H1 (cell line): ENCODE data around the gene METTL21C. TPM values are rescaled to one million over a fixed set of nuclear protein-coding genes. Genes with fewer than 3 reads are reported as not detected.

Experiments
- CTCF ChIA-PET: fragments of 300-600 bp; sonication (Branson Sonifier 250); formaldehyde crosslinking; loops from one replicate; lab custom pipeline; 2021; ENCODE audit not compliant: partially characterized antibody; lab: Charles Lee
- POLR2A ChIA-PET: fragments of 300-600 bp; sonication (Branson Sonifier 250); formaldehyde crosslinking; loops from one replicate; lab custom pipeline; 2021; ENCODE audit warnings: inconsistent platforms; ENCODE audit not compliant: partially characterized antibody; lab: Charles Lee
- DNase-seq, 2 experiments: peaks; one replicate each; pipeline versions ENCODE4 v3.0.0 to v3.0.0-alpha.2; 2010 to 2022; ENCODE audit warnings: low spot score in 2 of 2, low read depth in 1 of 2, mixed read lengths in 1 of 2
- FAIRE-seq: peaks from 2 replicates; lab custom pipeline; 2011; peaks lifted over from hg19 to GRCh38; lab: Jason Lieb, UNC
- H2AFZ ChIP-seq: 2 replicates; pipeline ENCODE4 v1.8.1; 2012; ENCODE audit warnings: low read length, inconsistent platforms
- H2AK5ac ChIP-seq: 2 replicates; pipeline ENCODE4 v1.6.1; 2013; ENCODE audit warnings: low read depth, low read length
- H2BK120ac ChIP-seq: replicated peaks from 2 replicates; pipeline ENCODE3; 2013; ENCODE audit warnings: low read depth, low read length, inconsistent platforms
- H2BK12ac ChIP-seq: 2 replicates; pipeline ENCODE4 v1.6.1; 2013; ENCODE audit warnings: low read depth, low read length
- H2BK15ac ChIP-seq: 2 replicates; pipeline ENCODE4 v1.6.1; 2013; ENCODE audit warnings: low read length
- H2BK20ac ChIP-seq: 2 replicates; pipeline ENCODE4 v1.6.1; 2013; ENCODE audit warnings: low read length
- H2BK5ac ChIP-seq: 2 replicates; pipeline ENCODE4 v1.6.1; 2013; ENCODE audit warnings: low read depth, low read length
- H3K14ac ChIP-seq: 2 replicates; pipeline ENCODE4 v1.6.1; 2013; ENCODE audit warnings: inconsistent platforms; ENCODE audit not compliant: insufficient read length
- H3K18ac ChIP-seq: 2 replicates; pipeline ENCODE4 v1.6.1; 2013; ENCODE audit warnings: low read length; ENCODE audit errors: extremely low read depth
- H3K23ac ChIP-seq: 2 replicates; pipeline ENCODE4 v1.6.1; 2013; ENCODE audit warnings: inconsistent platforms; ENCODE audit not compliant: insufficient read length
- H3K23me2 ChIP-seq: 2 replicates; pipeline ENCODE4 v1.6.1; 2013; ENCODE audit warnings: low read depth, low read length
- H3K27ac ChIP-seq: 2 replicates; pipeline ENCODE4 v1.6.1; 2011; ENCODE audit warnings: low read depth, low read length, inconsistent platforms
- H3K27me3 ChIP-seq, 4 experiments: replicated peaks in 1 of 4; 1 replicate in 1 of 4; 2 replicates in 3 of 4; pipeline versions ENCODE4 v1.6.1 to v1.8.1; 2011 to 2013; ENCODE audit warnings: low read length in 3 of 4, mild to moderate bottlenecking in 3 of 4, inconsistent platforms in 2 of 4, mixed read lengths in 2 of 4, moderate library complexity in 1 of 4; ENCODE audit not compliant: control insufficient read depth in 3 of 4, insufficient read depth in 3 of 4; ENCODE audit errors: extremely low read depth in 1 of 4
- H3K36me3 ChIP-seq, 4 experiments: 2 replicates each; pipeline versions ENCODE4 v1.6.1 to v1.8.1; 2011 to 2013; ENCODE audit warnings: mild to moderate bottlenecking in 4 of 4, low read length in 3 of 4, moderate library complexity in 2 of 4, control low read depth in 1 of 4, inconsistent platforms in 1 of 4; ENCODE audit not compliant: insufficient read depth in 4 of 4, control insufficient read depth in 2 of 4
- H3K4ac ChIP-seq: replicated peaks from 2 replicates; pipeline ENCODE3; 2013; ENCODE audit warnings: low read length, low read depth, mixed read lengths, inconsistent platforms; ENCODE audit not compliant: insufficient read length
- H3K4me1 ChIP-seq, 4 experiments: replicated peaks in 1 of 4; 1 replicate in 1 of 4; 2 replicates in 3 of 4; pipeline versions ENCODE4 v1.6.1 to v1.8.1; 2011 to 2013; ENCODE audit warnings: low read length in 3 of 4, inconsistent platforms in 2 of 4, mixed read lengths in 1 of 4; ENCODE audit not compliant: insufficient read depth in 4 of 4, control insufficient read depth in 3 of 4
- H3K4me2 ChIP-seq, 2 experiments: 2 replicates each; pipeline versions ENCODE4 v1.6.1 to v1.8.1; 2011 to 2013; ENCODE audit warnings: low read depth in 2 of 2, low read length in 2 of 2, control low read depth in 1 of 2, inconsistent platforms in 1 of 2, mild to moderate bottlenecking in 1 of 2; ENCODE audit not compliant: insufficient read depth in 1 of 2
- H3K4me3 ChIP-seq, 4 experiments: fragments of 200-600, 300-600 bp in 1 of 4; sonication (generic), shearing (Covaris generic), sonication (Bioruptor Twin) in 1 of 4; 2 replicates each; pipeline versions ENCODE4 v1.5.1 to v1.8.1; 2011 to 2016; ENCODE audit warnings: low read length in 4 of 4, low read depth in 3 of 4, control low read depth in 2 of 4, inconsistent platforms in 2 of 4, mild to moderate bottlenecking in 2 of 4, mixed read lengths in 1 of 4, moderate library complexity in 1 of 4; ENCODE audit not compliant: insufficient read depth in 2 of 4; ENCODE audit errors: extremely low read depth in 1 of 4
- H3K56ac ChIP-seq: replicated peaks from 2 replicates; pipeline ENCODE3; 2013; ENCODE audit warnings: low read depth, mild to moderate bottlenecking, mixed read lengths, low read length, inconsistent platforms; ENCODE audit not compliant: insufficient read length
- H3K79me1 ChIP-seq: 2 replicates; pipeline ENCODE4 v1.6.1; 2013; ENCODE audit warnings: low read depth, low read length, control low read depth
- H3K79me2 ChIP-seq, 2 experiments: 2 replicates each; pipeline versions ENCODE4 v1.6.1 to v1.8.1; 2012 to 2013; ENCODE audit warnings: low read length in 2 of 2, mild to moderate bottlenecking in 2 of 2, inconsistent platforms in 1 of 2; ENCODE audit not compliant: insufficient read depth in 2 of 2, control insufficient read depth in 1 of 2
- H3K9ac ChIP-seq, 4 experiments: replicated peaks in 1 of 4; 1 replicate in 1 of 4; 2 replicates in 3 of 4; pipeline versions ENCODE4 v1.6.1 to v1.8.1; 2011 to 2013; ENCODE audit warnings: low read depth in 3 of 4, low read length in 3 of 4, control low read depth in 2 of 4, mild to moderate bottlenecking in 2 of 4, moderate library complexity in 2 of 4, inconsistent platforms in 1 of 4; ENCODE audit errors: extremely low read depth in 1 of 4
- H3K9me3 ChIP-seq, 2 experiments: 2 replicates each; pipeline versions ENCODE4 v1.6.1 to v1.8.1; 2012 to 2013; ENCODE audit warnings: mild to moderate bottlenecking in 2 of 2, moderate library complexity in 2 of 2, control low read depth in 1 of 2, inconsistent platforms in 1 of 2, low read depth in 1 of 2, low read length in 1 of 2, mixed read lengths in 1 of 2; ENCODE audit not compliant: insufficient read depth in 2 of 2
- H4K20me1 ChIP-seq, 2 experiments: replicated peaks in 1 of 2; 2 replicates each; pipeline versions ENCODE3 to v1.8.1; 2011 to 2013; ENCODE audit warnings: inconsistent platforms in 2 of 2, low read length in 2 of 2, mild to moderate bottlenecking in 1 of 2; ENCODE audit not compliant: insufficient read depth in 2 of 2, control insufficient read depth in 1 of 2
- H4K5ac ChIP-seq: 2 replicates; pipeline ENCODE4 v1.6.1; 2013; ENCODE audit warnings: low read length, low read depth, mixed read lengths, inconsistent platforms; ENCODE audit not compliant: insufficient read length
- H4K8ac ChIP-seq: 2 replicates; pipeline ENCODE4 v1.8.0; 2013; ENCODE audit warnings: mild to moderate bottlenecking, moderate library complexity, low read length, inconsistent platforms; ENCODE audit not compliant: insufficient read depth; ENCODE audit errors: extremely low read depth
- H4K91ac ChIP-seq: replicated peaks from 2 replicates; pipeline ENCODE3; 2013; ENCODE audit warnings: low read length, mixed read lengths, inconsistent platforms; ENCODE audit not compliant: insufficient read length
- CREB1 ChIP-seq: IDR thresholded peaks from 2 replicates; pipeline ENCODE4 v1.6.1; 2012; ENCODE audit warnings: inconsistent platforms
- EP300 ChIP-seq, 2 experiments: IDR thresholded peaks; 1 replicate in 1 of 2; 2 replicates in 1 of 2; pipeline ENCODE4 v1.6.1; 2011 to 2012; ENCODE audit warnings: low read depth in 2 of 2, low read length in 2 of 2, mild to moderate bottlenecking in 2 of 2, borderline replicate concordance in 1 of 2, inconsistent platforms in 1 of 2, moderate library complexity in 1 of 2
- SIRT6 ChIP-seq: IDR thresholded peaks from one replicate; pipeline ENCODE4 v1.7.1; 2012; ENCODE audit warnings: low read length, inconsistent platforms
- TCF12 ChIP-seq: IDR thresholded peaks from 2 replicates; pipeline ENCODE4 v1.6.1; 2011; ENCODE audit warnings: low read depth, mild to moderate bottlenecking, low read length
- WGBS, 2 experiments: shearing (Covaris generic) in 1 of 2; methylation state at CpG; one replicate each; pipeline versions ENCODE4 v1.1.6 to v1.1.7; 2013 to 2015; ENCODE audit warnings: low lambda C conversion rate in 2 of 2, mixed read lengths in 2 of 2, inconsistent platforms in 1 of 2, low coverage in 1 of 2, missing lambda C conversion rate in 1 of 2; ENCODE audit not compliant: insufficient replicate concordance in 2 of 2, insufficient coverage in 1 of 2, insufficient read length in 1 of 2; ENCODE audit errors: extremely low coverage in 1 of 2, missing lambda C conversion rate in 1 of 2; 5-methylcytosine and 5-hydroxymethylcytosine counted together
- polyA plus RNA-seq, 7 experiments: library from polyadenylated mRNA; depleted of rRNA in 3 of 7; stranded (reverse) in 5 of 7; unstranded in 2 of 7; fragments of >200 nt in 5 of 7; fragments of 200-250 nt in 2 of 7; gene quantifications; 1 replicate in 5 of 7; 2 replicates in 1 of 7; 4 replicates in 1 of 7; pipeline versions ENCODE4 v1.2.1 to v1.2.3, GENCODE V29; 2011 to 2013; ENCODE audit warnings: missing spikeins in 2 of 7, mixed read lengths in 2 of 7
- total RNA-seq: library from RNA; stranded (reverse); fragmentation: NEBNext Ultra II Directional; extraction: Animal tissue kit (Norgen Biotek cat#: 25700); gene quantifications from 2 replicates; pipeline ENCODE4 v1.2.1, GENCODE V29; 2021

METTL21C gene
- total and polyA plus RNA-seq, 2 of the 8 experiments (the other 6 are each of a cell fraction or from before 2014, with no cell fraction given) = not detected

DNA sequence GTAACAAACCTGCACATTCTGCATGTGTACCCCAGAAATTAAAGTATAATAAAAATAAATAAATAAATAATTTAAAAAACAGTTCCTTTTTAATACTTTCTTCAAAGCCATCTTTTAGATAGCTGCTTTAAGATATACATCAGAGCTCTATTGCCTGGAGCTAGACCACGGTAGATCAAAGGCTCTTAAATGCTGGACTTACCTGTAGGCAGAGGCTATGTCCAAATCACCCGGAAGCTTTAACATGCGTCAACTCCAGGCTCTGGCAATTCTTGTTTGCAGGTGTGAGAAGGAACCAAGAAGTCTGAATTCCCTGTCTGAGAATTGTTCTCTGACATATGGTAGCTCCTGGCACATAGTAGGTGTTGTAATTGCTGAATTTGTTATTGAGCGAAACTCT lies 1.6 kb upstream of the METTL21C start:
- no peaks in the 10 kb centered on the region for H3K79me1 ChIP-seq
- ChIA-PET POLR2A (no interaction called here), CTCF (interaction anchor here (1.4 kb wide), 1 partner anchor 23 kb away, joined by 3 read pairs; no protein-coding TSS in a partner anchor)
- no peak overlapping the region for H2BK20ac ChIP-seq
- no peak for TF ChIP-seq CREB1
- TF ChIP-seq EP300 (IDR thresholded peaks at IDR 0.05; ENCODE audit: borderline replicate concordance in 1 of 2, low read depth in 2 of 2, low read length in 2 of 2) = no peak
- TF ChIP-seq TCF12 = no peak
- TF ChIP-seq SIRT6 = no peak
- no peaks in the 10 kb centered on the region for H3K36me3 ChIP-seq
- H3K4me2 ChIP-seq = no peak overlapping the region
- peaks cover 0 to 5% of the 10 kb centered on the region in 2 experiments; a peak in 1 of 4 replicates for H3K9me3 ChIP-seq
- no peak overlapping the region for H3K4me3 ChIP-seq
- no peak overlapping the region for H3K56ac ChIP-seq
- no peaks in the 10 kb centered on the region for H3K27me3 ChIP-seq
- DNase-seq = no peak
- FAIRE-seq = no peak
- no peak overlapping the region for H2BK12ac ChIP-seq
- no peak overlapping the region for H2BK15ac ChIP-seq
- no peak overlapping the region for H3K9ac ChIP-seq
- H2AFZ ChIP-seq = no peak overlapping the region
- no peak overlapping the region for H4K91ac ChIP-seq
- H4K20me1 ChIP-seq = no peaks in the 10 kb centered on the region
- H3K23ac ChIP-seq = no peak overlapping the region
- H3K18ac ChIP-seq = no peak overlapping the region
- H3K14ac ChIP-seq = no peak overlapping the region
- no peaks in the 10 kb centered on the region; the same call in 1 of the 2 replicates for H3K23me2 ChIP-seq
- no peak overlapping the region for H2AK5ac ChIP-seq
- no peaks in the 10 kb centered on the region for H3K79me2 ChIP-seq
- peaks cover 0 to 12% (median 4%) of the 10 kb centered on the region in 4 experiments; a peak in 5 of 7 replicates for H3K4me1 ChIP-seq
- H3K27ac ChIP-seq = no peak overlapping the region
- 97% methylated on average over 4 of the region's 4 CpGs; no CpG with 5 or more reads in 1 of the 2 experiments for WGBS, 2 experiments
- H4K5ac ChIP-seq = no peak overlapping the region
- no peak overlapping the region for H2BK5ac ChIP-seq
- H4K8ac ChIP-seq = no peak overlapping the region
- no peak overlapping the region for H2BK120ac ChIP-seq
- no peak overlapping the region for H3K4ac ChIP-seq
